IMR-90 (cell line): ENCODE results near the gene KRCC1. TPM values are rescaled to one million over a fixed set of nuclear protein-coding genes. Genes with fewer than 3 reads are reported as not detected.

Experiments
- ATAC-seq: fragments of 200-7000 bp; cut with Tn5 transposase; 2 replicates; pipeline ENCODE4 v1.9.1; 2020; ENCODE audit warnings: low read depth, mild to moderate bottlenecking, moderate library complexity
- BruUV-seq: library from RNA; stranded (reverse); fragments of 400-500 nt; replicated peaks from 2 replicates; lab custom pipeline; 2021; lab: Mats Ljungman, UMichigan
- CTCF ChIA-PET: fragments of 300-600 bp; formaldehyde crosslinking; extraction: SDS; loops from one replicate; lab custom pipeline; 2021; ENCODE audit warnings: antibody characterized with exemption; lab: Yijun Ruan, JAX
- POLR2A ChIA-PET: fragments of 300-600 bp; sonication (Branson Sonifier 250); formaldehyde crosslinking; loops from one replicate; lab custom pipeline; 2022; ENCODE audit warnings: antibody characterized with exemption; ENCODE audit not compliant: unreplicated experiment; lab: Charles Lee
- DNase-seq: peaks from one replicate; pipeline ENCODE4 v3.0.0; 2013
- H2AFZ ChIP-seq: replicated peaks from 2 replicates; pipeline ENCODE3; 2013; ENCODE audit warnings: low read length, mild to moderate bottlenecking; ENCODE audit not compliant: poor library complexity
- H2AK5ac ChIP-seq: 2 replicates; pipeline ENCODE4 v1.6.1; 2013; ENCODE audit warnings: low read depth, low read length, inconsistent platforms
- H2AK9ac ChIP-seq: replicated peaks from 2 replicates; pipeline ENCODE3; 2013; ENCODE audit warnings: mild to moderate bottlenecking, low read depth, low read length, moderate library complexity; ENCODE audit not compliant: poor library complexity
- H2BK120ac ChIP-seq: 2 replicates; pipeline ENCODE4 v1.6.1; 2013; ENCODE audit warnings: low read depth, low read length, inconsistent platforms
- H2BK15ac ChIP-seq: 3 replicates; pipeline ENCODE4 v1.6.1; 2013; ENCODE audit warnings: low read depth, low read length, inconsistent platforms
- H2BK20ac ChIP-seq: 2 replicates; pipeline ENCODE4 v1.6.1; 2013; ENCODE audit warnings: low read depth, mild to moderate bottlenecking, inconsistent platforms, low read length, moderate library complexity
- H2BK5ac ChIP-seq: 2 replicates; pipeline ENCODE4 v1.6.1; 2013; ENCODE audit warnings: mild to moderate bottlenecking, low read depth, low read length, inconsistent platforms; ENCODE audit not compliant: poor library complexity, severe bottlenecking
- H3K14ac ChIP-seq: replicated peaks from 2 replicates; pipeline ENCODE4 v1.6.1; 2013; ENCODE audit warnings: low read depth, low read length, inconsistent platforms
- H3K18ac ChIP-seq: 2 replicates; pipeline ENCODE4 v1.6.1; 2013; ENCODE audit warnings: low read depth, low read length, control low read depth
- H3K23ac ChIP-seq: 2 replicates; pipeline ENCODE4 v1.6.1; 2013; ENCODE audit warnings: low read depth, low read length, inconsistent platforms
- H3K27ac ChIP-seq: 2 replicates; pipeline ENCODE4 v1.5.1; 2013; ENCODE audit warnings: mild to moderate bottlenecking, control low read depth, low read length; ENCODE audit not compliant: insufficient read depth
- H3K27me3 ChIP-seq: 2 replicates; pipeline ENCODE4 v1.6.1; 2013; ENCODE audit warnings: low read length; ENCODE audit not compliant: control insufficient read depth, insufficient read depth
- H3K36me3 ChIP-seq: 2 replicates; pipeline ENCODE4 v1.6.1; 2013; ENCODE audit warnings: low read length, mixed read lengths; ENCODE audit not compliant: control insufficient read depth, insufficient read depth
- H3K4ac ChIP-seq: 2 replicates; pipeline ENCODE4 v1.6.1; 2013; ENCODE audit warnings: low read depth, low read length, inconsistent platforms
- H3K4me1 ChIP-seq: 2 replicates; pipeline ENCODE4 v1.6.1; 2013; ENCODE audit warnings: low read length, mixed read lengths; ENCODE audit not compliant: control insufficient read depth, insufficient read depth
- H3K4me2 ChIP-seq: 2 replicates; pipeline ENCODE4 v1.6.1; 2013; ENCODE audit warnings: low read depth, mild to moderate bottlenecking, control low read depth, low read length, moderate library complexity
- H3K4me3 ChIP-seq: 2 replicates; pipeline ENCODE4 v1.5.1; 2013; ENCODE audit warnings: low read depth, mild to moderate bottlenecking, control low read depth, low read length, moderate library complexity; ENCODE audit not compliant: insufficient read depth
- H3K56ac ChIP-seq: 2 replicates; pipeline ENCODE4 v1.6.1; 2013; ENCODE audit warnings: low read length, inconsistent platforms; ENCODE audit not compliant: insufficient read depth; ENCODE audit errors: extremely low read depth
- H3K79me1 ChIP-seq, 2 experiments: 2 replicates each; pipeline ENCODE4 v1.6.1; 2013; ENCODE audit warnings: low read length in 2 of 2, inconsistent platforms in 1 of 2, low read depth in 1 of 2
- H3K9ac ChIP-seq: 2 replicates; pipeline ENCODE4 v1.6.1; 2013; ENCODE audit warnings: low read depth, low read length, control low read depth
- H3K9me1 ChIP-seq: 2 replicates; pipeline ENCODE4 v1.6.1; 2013; ENCODE audit warnings: low read length, inconsistent platforms; ENCODE audit not compliant: insufficient read depth
- H3K9me3 ChIP-seq: 2 replicates; pipeline ENCODE4 v1.6.1; 2013; ENCODE audit warnings: low read length; ENCODE audit not compliant: control insufficient read depth, insufficient read depth
- H4K20me1 ChIP-seq: 2 replicates; pipeline ENCODE4 v1.6.1; 2013; ENCODE audit warnings: low read length, inconsistent platforms; ENCODE audit not compliant: insufficient read depth
- H4K5ac ChIP-seq: 2 replicates; pipeline ENCODE4 v1.6.1; 2013; ENCODE audit warnings: mild to moderate bottlenecking, low read depth, low read length, control low read depth
- H4K8ac ChIP-seq, 2 experiments: 2 replicates each; pipeline ENCODE4 v1.6.1; 2013; ENCODE audit warnings: low read depth in 2 of 2, low read length in 2 of 2, control low read depth in 1 of 2, inconsistent platforms in 1 of 2
- H4K91ac ChIP-seq: 2 replicates; pipeline ENCODE4 v1.6.1; 2013; ENCODE audit warnings: low read depth, low read length, inconsistent platforms; ENCODE audit not compliant: insufficient read depth
- BHLHE40 ChIP-seq: fragments of 150-350 bp; IDR thresholded peaks from 2 replicates; pipeline ENCODE4 v1.6.1; 2016; ENCODE audit warnings: mild to moderate bottlenecking, low read depth, low read length
- CEBPB ChIP-seq: IDR thresholded peaks from 2 replicates; pipeline ENCODE4 v1.6.1; 2012; ENCODE audit warnings: low read depth, low read length, improper control_type of control experiment
- CHD1 ChIP-seq: IDR thresholded peaks from 2 replicates; pipeline ENCODE4 v1.6.1; 2012; ENCODE audit warnings: low read depth, low read length, improper control_type of control experiment
- FOS ChIP-seq: fragments of 150-350 bp; IDR thresholded peaks from 2 replicates; pipeline ENCODE4 v1.6.1; 2016; ENCODE audit warnings: low read depth, low read length
- MAFK ChIP-seq: IDR thresholded peaks from 2 replicates; pipeline ENCODE4 v1.6.1; 2012; ENCODE audit warnings: low read depth, low read length, improper control_type of control experiment
- MAZ ChIP-seq: IDR thresholded peaks from 2 replicates; pipeline ENCODE4 v1.6.1; 2012; ENCODE audit warnings: low read depth, mild to moderate bottlenecking, low read length, improper control_type of control experiment, moderate library complexity, borderline replicate concordance
- MXI1 ChIP-seq: IDR thresholded peaks from 2 replicates; pipeline ENCODE4 v1.6.1; 2012; ENCODE audit warnings: low read depth, mild to moderate bottlenecking, low read length, moderate library complexity, borderline replicate concordance
- NFE2L2 ChIP-seq: fragments of 150-350 bp; IDR thresholded peaks from 2 replicates; pipeline ENCODE4 v1.6.1; 2016; ENCODE audit warnings: low read depth, mild to moderate bottlenecking, low read length
- POLR2A ChIP-seq: IDR thresholded peaks from 2 replicates; pipeline ENCODE4 v1.6.1; 2012; ENCODE audit warnings: mild to moderate bottlenecking, low read depth, low read length
- RAD21 ChIP-seq: IDR thresholded peaks from 2 replicates; pipeline ENCODE4 v1.6.1; 2012; ENCODE audit warnings: low read length, improper control_type of control experiment
- RCOR1 ChIP-seq: IDR thresholded peaks from 2 replicates; pipeline ENCODE4 v1.6.1; 2012; ENCODE audit warnings: mild to moderate bottlenecking, low read length, improper control_type of control experiment; ENCODE audit not compliant: insufficient replicate concordance
- RFX5 ChIP-seq: IDR thresholded peaks from 2 replicates; pipeline ENCODE4 v1.8.0; 2012; ENCODE audit warnings: low read depth, mild to moderate bottlenecking, low read length, moderate library complexity
- SMC3 ChIP-seq: fragments of 150-350 bp; IDR thresholded peaks from 2 replicates; pipeline ENCODE4 v1.6.1; 2016; ENCODE audit warnings: low read depth, mild to moderate bottlenecking, antibody characterized with exemption, low read length, moderate library complexity
- USF2 ChIP-seq: fragments of 150-350 bp; IDR thresholded peaks from 2 replicates; pipeline ENCODE4 v1.6.1; 2017; ENCODE audit warnings: mild to moderate bottlenecking, antibody characterized with exemption, low read length, low read depth
- WGBS, 2 experiments: methylation state at CpG; one replicate each; pipeline versions ENCODE4 v1.1.5 to v1.1.7; 2013; ENCODE audit warnings: missing lambda C conversion rate in 2 of 2; ENCODE audit not compliant: insufficient read length in 1 of 2; ENCODE audit errors: extremely low coverage in 2 of 2; 5-methylcytosine and 5-hydroxymethylcytosine counted together
- dilution Hi-C: fragments of 300-500 bp; cut with HindIII; formaldehyde crosslinking; loops from one replicate; pipeline ENCODE4 v1.14.3; 2018; ENCODE audit warnings: low sequenced_read_pairs; ENCODE audit not compliant: unreplicated experiment
- in situ Hi-C: fragments of 300-500 bp; cut with MboI; formaldehyde crosslinking; loops from 3 replicates; pipeline ENCODE4 v1.14.3; 2019; ENCODE audit warnings: low sequenced_read_pairs, inconsistent platforms, mixed read lengths
- intact Hi-C: fragments of 100-400 bp; cut with micrococcal nuclease; formaldehyde crosslinking; loops from 2 replicates; pipeline ENCODE4 v1.10.0; 2022
- polyA plus RNA-seq, 3 experiments: library from polyadenylated mRNA; depleted of rRNA; stranded (reverse); fragments of >200 nt; gene quantifications; 2 replicates each; pipeline ENCODE4 v1.2.3, GENCODE V29; 2012; ENCODE audit warnings: low replicate concordance in 1 of 3
- total RNA-seq: library from RNA; depleted of rRNA; stranded (reverse); fragments of >200 nt; gene quantifications from 2 replicates; pipeline ENCODE4 v1.2.3, GENCODE V29; 2012
- TF ChIP-seq, protein P1 (sequence below): conservative IDR thresholded peaks from 2 replicates; pipeline ENCODE4 v1.5.1; 2012; ENCODE audit warnings: mild to moderate bottlenecking, low read depth, low read length, improper control_type of control experiment
- TF ChIP-seq, protein P2 (sequence below): fragments of 150-350 bp; IDR thresholded peaks from 2 replicates; pipeline ENCODE4 v1.6.1; 2016; ENCODE audit warnings: low read depth, mild to moderate bottlenecking, low read length, moderate library complexity, borderline replicate concordance

The KRCC1 gene
- total and polyA plus RNA-seq, 2 of the 4 experiments (the other 2 are of a cell fraction) = 14.3 to 16.5 TPM

DNA sequence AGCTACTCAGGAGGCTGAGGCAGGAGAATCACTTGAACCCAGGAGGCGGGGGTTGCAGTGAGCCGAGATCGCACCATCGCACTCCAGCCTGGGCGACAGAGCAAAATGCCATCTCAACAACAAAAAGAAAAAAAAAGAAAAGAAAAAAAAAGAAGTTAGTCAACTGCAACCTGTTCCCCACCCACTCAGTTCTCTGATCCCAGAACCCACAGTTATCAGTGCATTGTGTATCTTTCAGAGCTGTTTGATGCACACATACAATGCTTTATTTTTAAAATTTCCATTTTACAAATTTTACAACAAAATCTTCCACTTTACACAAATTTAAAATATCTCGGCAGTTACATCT is 53.2 kb downstream of the KRCC1 start:
- dilution Hi-C loops = no loop called here

More for the DNA sequence above, 53.2 kb downstream of the KRCC1 start:
- TF ChIP-seq NFE2L2 (no peak), MAZ (no peak), CHD1 (no peak), RCOR1 (no peak), SMC3 (no peak), MXI1 (no peak), CEBPB (no peak), FOS (no peak), BHLHE40 (no peak), MAFK (no peak), RFX5 (no peak), USF2 (no peak), POLR2A (no peak), RAD21 (no peak)
- TF ChIP-seq, protein P1, sequence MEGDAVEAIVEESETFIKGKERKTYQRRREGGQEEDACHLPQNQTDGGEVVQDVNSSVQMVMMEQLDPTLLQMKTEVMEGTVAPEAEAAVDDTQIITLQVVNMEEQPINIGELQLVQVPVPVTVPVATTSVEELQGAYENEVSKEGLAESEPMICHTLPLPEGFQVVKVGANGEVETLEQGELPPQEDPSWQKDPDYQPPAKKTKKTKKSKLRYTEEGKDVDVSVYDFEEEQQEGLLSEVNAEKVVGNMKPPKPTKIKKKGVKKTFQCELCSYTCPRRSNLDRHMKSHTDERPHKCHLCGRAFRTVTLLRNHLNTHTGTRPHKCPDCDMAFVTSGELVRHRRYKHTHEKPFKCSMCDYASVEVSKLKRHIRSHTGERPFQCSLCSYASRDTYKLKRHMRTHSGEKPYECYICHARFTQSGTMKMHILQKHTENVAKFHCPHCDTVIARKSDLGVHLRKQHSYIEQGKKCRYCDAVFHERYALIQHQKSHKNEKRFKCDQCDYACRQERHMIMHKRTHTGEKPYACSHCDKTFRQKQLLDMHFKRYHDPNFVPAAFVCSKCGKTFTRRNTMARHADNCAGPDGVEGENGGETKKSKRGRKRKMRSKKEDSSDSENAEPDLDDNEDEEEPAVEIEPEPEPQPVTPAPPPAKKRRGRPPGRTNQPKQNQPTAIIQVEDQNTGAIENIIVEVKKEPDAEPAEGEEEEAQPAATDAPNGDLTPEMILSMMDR = no peak
- TF ChIP-seq, protein P2, sequence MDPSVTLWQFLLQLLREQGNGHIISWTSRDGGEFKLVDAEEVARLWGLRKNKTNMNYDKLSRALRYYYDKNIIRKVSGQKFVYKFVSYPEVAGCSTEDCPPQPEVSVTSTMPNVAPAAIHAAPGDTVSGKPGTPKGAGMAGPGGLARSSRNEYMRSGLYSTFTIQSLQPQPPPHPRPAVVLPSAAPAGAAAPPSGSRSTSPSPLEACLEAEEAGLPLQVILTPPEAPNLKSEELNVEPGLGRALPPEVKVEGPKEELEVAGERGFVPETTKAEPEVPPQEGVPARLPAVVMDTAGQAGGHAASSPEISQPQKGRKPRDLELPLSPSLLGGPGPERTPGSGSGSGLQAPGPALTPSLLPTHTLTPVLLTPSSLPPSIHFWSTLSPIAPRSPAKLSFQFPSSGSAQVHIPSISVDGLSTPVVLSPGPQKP = no peak
- no peak overlapping the region for H4K91ac ChIP-seq
- no peaks in the 10 kb centered on the region for H3K36me3 ChIP-seq
- no peak overlapping the region for H3K9ac ChIP-seq
- no peak overlapping the region for H3K27ac ChIP-seq
- H3K56ac ChIP-seq = no peak overlapping the region
- H2BK15ac ChIP-seq = no peak overlapping the region
- H4K20me1 ChIP-seq = no peaks in the 10 kb centered on the region
- H3K9me3 ChIP-seq = no peaks in the 10 kb centered on the region
- H2BK5ac ChIP-seq = no peak overlapping the region
- no peak overlapping the region for H3K4me3 ChIP-seq
- H2AK9ac ChIP-seq = no peak overlapping the region
- H2AK5ac ChIP-seq = no peak overlapping the region
- no peak overlapping the region for H2AFZ ChIP-seq
- BruUV-seq = no TSS peak
- H3K79me1 ChIP-seq = no peaks in the 10 kb centered on the region
- no peak for DNase-seq
- WGBS, 2 experiments = 100% methylated on average over 1 of the region's 6 CpGs; no CpG with 5 or more reads in 1 of the 2 experiments
- H3K4me2 ChIP-seq = no peak overlapping the region
- H3K27me3 ChIP-seq = peaks cover 2% of the 10 kb centered on the region
- H3K4me1 ChIP-seq = no peaks in the 10 kb centered on the region; the same call in 1 of the 2 replicates
- no peak overlapping the region for H2BK120ac ChIP-seq
- intact Hi-C loops (no loop called here), in situ Hi-C loops (loop anchor here (25.0 kb wide), 1 partner anchor 790 kb away; no protein-coding TSS in a partner anchor)
- ChIA-PET CTCF (interaction anchor here (0.6 to 0.7 kb wide), 2 partner anchors 35 to 128 kb away, joined by 3 to 4 read pairs; no protein-coding TSS in a partner anchor), POLR2A (no interaction called here)
- no peak overlapping the region for H4K5ac ChIP-seq
- no peak overlapping the region for H2BK20ac ChIP-seq
- H3K23ac ChIP-seq = no peak overlapping the region
- H3K4ac ChIP-seq = no peak overlapping the region
- no peak overlapping the region for H3K18ac ChIP-seq
- no peak overlapping the region for H3K14ac ChIP-seq
- no peak for ATAC-seq
- no peaks in the 10 kb centered on the region for H3K9me1 ChIP-seq
- H4K8ac ChIP-seq = no peak overlapping the region
